HEK293T (cell line): Measurements from ENCODE around the gene EFL1.

Experiments
- ELF4 ChIP-seq: fragments of 450-650 bp; IDR thresholded peaks from 2 replicates; pipeline ENCODE4 v1.6.1; 2017; ENCODE audit warnings: antibody characterized with exemption
- FOXA1 ChIP-seq: fragments of 450-650 bp; IDR thresholded peaks from 2 replicates; pipeline ENCODE4 v1.6.1; 2016; ENCODE audit warnings: mild to moderate bottlenecking

GRCh38 chr15:82150645-82151044 is 111.9 kb downstream of the EFL1 start:
- TF ChIP-seq ELF4 (no peak), FOXA1 (no peak)
